Measurements from ENCODE around the gene S1PR1. TPM values are rescaled to one million over a fixed set of nuclear protein-coding genes. Genes with fewer than 3 reads are reported as not detected.

The S1PR1 gene
- total RNA-seq, 1 donor from 2014 or later = 8.7 TPM

GRCh38 chr1:101262630-101263348 is 26.0 kb downstream of the S1PR1 start:
- Histone ChIP-seq H3K79me2 (ENCODE audit: low read depth) (no peaks in the 10 kb centered on the region), H3F3A (ENCODE audit: low read depth) (no peaks in the 10 kb centered on the region), H3K36me3 (no peaks in the 10 kb centered on the region), H3K4me1 (peaks cover 9% of the 10 kb centered on the region), H2AFZ (replicated peaks) (no peak overlapping the region), H3K27ac (no peak overlapping the region), H3K4me2 (no peak overlapping the region), H4K20me1 (ENCODE audit: low read depth) (no peaks in the 10 kb centered on the region), H3K9ac (no peak overlapping the region), H3K4me3 (no peak overlapping the region), H3K27me3 (no peaks in the 10 kb centered on the region), H3K9me3 (ENCODE audit: low read depth) (no peaks in the 10 kb centered on the region)
- peak overlapping the region; percentile 34 for H3K27ac Mint-ChIP-seq
- TF ChIP-seq CTCF (IDR thresholded peaks at IDR 0.05) (no peak), EZH2 (IDR thresholded peaks at IDR 0.05) (no peak), EZH2phosphoT487 (IDR thresholded peaks at IDR 0.05) (no peak)
- no peaks in the 10 kb centered on the region for H3K36me3 Mint-ChIP-seq
- DNase-seq (ENCODE audit: low spot score) = no peak
- peaks cover 4% of the 10 kb centered on the region for H3K27me3 Mint-ChIP-seq (ENCODE audit: insufficient read depth, low read depth)
- peaks cover 39% of the 10 kb centered on the region for H3K4me1 Mint-ChIP-seq
- no peak overlapping the region for H3K4me3 Mint-ChIP-seq
- no peaks in the 10 kb centered on the region for H3K9me3 Mint-ChIP-seq

- H3K27ac ChIP-seq = no peak overlapping the region
- H3K79me2 ChIP-seq (ENCODE audit: low read depth) = no peaks in the 10 kb centered on the region
- Mint-ChIP-seq H3K36me3 (no peaks in the 10 kb centered on the region), H3K4me1 (peaks cover 27% of the 10 kb centered on the region), H3K27ac (no peak overlapping the region), H3K27me3 (ENCODE audit: insufficient read depth, low read depth) (peaks cover 4% of the 10 kb centered on the region), H3K9me3 (peaks cover 2% of the 10 kb centered on the region), H3K4me3 (no peak overlapping the region)
- H4K20me1 ChIP-seq (ENCODE audit: low read depth) = no peaks in the 10 kb centered on the region
- no peak overlapping the region for H3K9ac ChIP-seq
- no peak for DNase-seq (ENCODE audit: low spot score)
- H2AFZ ChIP-seq (replicated peaks) = no peak overlapping the region
- TF ChIP-seq EZH2 (IDR thresholded peaks at IDR 0.05) = no peak
- no peak for TF ChIP-seq CTCF (IDR thresholded peaks at IDR 0.05)
- no peak for TF ChIP-seq EZH2phosphoT487 (IDR thresholded peaks at IDR 0.05)
- no peaks in the 10 kb centered on the region for H3K27me3 ChIP-seq
- H3K4me1 ChIP-seq = peaks cover 9% of the 10 kb centered on the region
- H3K4me2 ChIP-seq = no peak overlapping the region
- H3K4me3 ChIP-seq = no peak overlapping the region
- no peaks in the 10 kb centered on the region for H3F3A ChIP-seq (ENCODE audit: low read depth)
- H3K36me3 ChIP-seq = no peaks in the 10 kb centered on the region
- no peaks in the 10 kb centered on the region for H3K9me3 ChIP-seq (ENCODE audit: low read depth)
These were observed 27.9 kb downstream of the S1PR1 start for GRCh38 chr1:101264697-101265096.

- no peaks in the 10 kb centered on the region for H4K20me1 ChIP-seq (ENCODE audit: low read depth)
- H3K36me3 ChIP-seq = no peaks in the 10 kb centered on the region
- H3K79me2 ChIP-seq (ENCODE audit: low read depth) = no peaks in the 10 kb centered on the region
- H3K4me3 Mint-ChIP-seq = no peak overlapping the region
- DNase-seq (ENCODE audit: low spot score) = no peak
- no peak overlapping the region for H3K27ac ChIP-seq
- H3K36me3 Mint-ChIP-seq = no peaks in the 10 kb centered on the region
- H3K4me2 ChIP-seq = no peak overlapping the region
- H3K27me3 ChIP-seq = no peaks in the 10 kb centered on the region
- H2AFZ ChIP-seq (replicated peaks) = no peak overlapping the region
- no peaks in the 10 kb centered on the region for H3F3A ChIP-seq (ENCODE audit: low read depth)
- peaks cover 2% of the 10 kb centered on the region for H3K9me3 Mint-ChIP-seq
- H3K9ac ChIP-seq = no peak overlapping the region
- peaks cover 9% of the 10 kb centered on the region for H3K4me1 ChIP-seq
- H3K9me3 ChIP-seq (ENCODE audit: low read depth) = no peaks in the 10 kb centered on the region
- H3K27me3 Mint-ChIP-seq (ENCODE audit: insufficient read depth, low read depth) = peaks cover 4% of the 10 kb centered on the region
- H3K27ac Mint-ChIP-seq = no peak overlapping the region
- H3K4me3 ChIP-seq = no peak overlapping the region
- TF ChIP-seq EZH2 (IDR thresholded peaks at IDR 0.05) (no peak), EZH2phosphoT487 (IDR thresholded peaks at IDR 0.05) (no peak), CTCF (IDR thresholded peaks at IDR 0.05) (no peak)
- H3K4me1 Mint-ChIP-seq = peaks cover 18% of the 10 kb centered on the region
These were observed 28.9 kb downstream of the S1PR1 start for GRCh38 chr1:101265684-101266083.
